Raji (cell line): Measurements from ENCODE around the gene BLM.

Source experiments
- POLR2A ChIP-seq: IDR thresholded peaks from 2 replicates; pipeline ENCODE4 v1.6.1; 2011; ENCODE audit warnings: low read depth, low read length, control low read depth; ENCODE audit not compliant: insufficient read depth

Gene BLM

DNA sequence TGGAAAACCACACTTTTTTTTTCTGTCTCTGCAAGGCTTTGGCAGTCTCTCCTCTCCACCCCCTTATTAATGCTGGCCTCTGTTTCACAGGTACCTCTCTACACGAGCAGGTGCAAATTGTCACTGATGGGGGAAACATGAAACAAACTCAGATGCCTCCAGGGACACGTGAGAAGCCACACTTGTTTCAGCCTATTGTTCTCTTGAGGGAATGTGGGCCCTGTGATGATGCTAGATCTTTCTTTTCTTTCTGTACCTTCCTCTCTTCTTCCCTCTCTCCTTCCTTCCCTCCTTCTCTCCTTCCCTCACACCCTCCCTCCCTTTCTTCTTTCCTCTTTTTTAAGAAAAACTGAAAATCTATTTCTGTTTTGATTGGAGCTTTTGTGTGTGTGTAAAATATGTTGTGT, 5.7 kb upstream of the BLM start:
- TF ChIP-seq POLR2A: no peak

- TF ChIP-seq POLR2A: no peak
These were observed 5.3 kb upstream of the BLM start for GRCh38 chr15:90711842-90712241.

DNA sequence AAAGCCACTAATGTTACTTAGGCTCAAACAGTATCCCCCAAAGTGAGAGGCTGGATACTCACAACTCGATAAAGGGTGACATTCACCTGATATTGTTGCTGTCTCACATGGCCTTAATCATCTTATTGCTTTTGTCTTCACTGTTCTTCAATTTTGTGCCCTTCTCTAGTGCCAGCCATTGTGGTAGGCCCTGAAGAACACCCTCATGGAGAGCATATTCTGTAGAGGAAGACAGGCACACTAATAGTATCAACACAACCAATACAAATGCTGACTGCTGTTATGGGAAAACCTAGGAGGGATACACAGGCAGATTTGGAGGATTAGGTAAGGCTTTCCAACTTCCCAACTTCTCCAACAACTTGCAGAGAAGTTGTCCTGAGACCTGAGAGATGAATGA, 4.1 kb upstream of the BLM start:
- TF ChIP-seq POLR2A: no peak

- no peak for TF ChIP-seq POLR2A
These were observed 700 bp upstream of the BLM start for GRCh38 chr15:90716317-90716975.

DNA sequence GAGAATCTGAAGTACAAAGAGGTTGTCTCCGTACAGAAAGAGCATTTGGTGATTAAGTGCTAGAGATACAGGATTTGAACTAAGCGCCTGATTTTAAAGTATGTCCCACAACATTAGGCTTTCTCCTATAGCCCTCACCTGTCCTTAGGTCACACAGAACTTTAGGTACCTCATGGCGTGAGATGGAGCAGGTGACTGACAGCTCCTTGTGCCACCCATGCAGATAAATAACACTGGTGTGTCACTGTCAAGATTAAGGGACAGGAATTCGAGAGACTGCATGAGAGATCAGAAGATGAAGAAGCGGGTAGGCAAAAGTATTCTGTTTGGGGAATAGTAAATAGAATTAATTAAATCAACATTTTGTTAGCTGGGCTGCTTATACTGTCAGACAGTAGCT, 1.1 kb downstream of the BLM start:
- TF ChIP-seq POLR2A: no peak

- no peak for TF ChIP-seq POLR2A
These were observed 3.0 kb downstream of the BLM start for GRCh38 chr15:90720131-90720530.

GRCh38 chr15:90729261-90729660, 12.1 kb downstream of the BLM start:
- no peak for TF ChIP-seq POLR2A

- no peak for TF ChIP-seq POLR2A
These were observed 13.1 kb downstream of the BLM start for GRCh38 chr15:90730290-90730689.

DNA sequence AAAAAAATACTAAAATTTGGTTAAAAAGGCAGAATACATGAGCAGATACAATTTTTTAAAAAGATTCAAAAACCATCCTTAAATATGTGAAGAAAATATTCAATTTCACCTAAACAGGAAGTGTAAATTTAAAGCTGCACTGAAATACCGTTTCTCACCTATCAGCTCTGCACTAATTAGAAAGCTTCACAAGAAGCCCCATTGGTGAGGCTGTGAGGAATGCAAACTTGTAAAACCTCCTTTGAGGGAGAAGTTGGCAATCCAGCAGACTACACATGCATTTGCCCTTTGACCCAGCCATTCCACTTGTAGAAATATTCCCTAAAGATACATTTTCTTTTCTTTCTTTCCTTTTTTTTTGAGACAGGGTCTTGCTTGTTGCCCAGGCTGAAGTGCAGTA, 18.8 kb downstream of the BLM start:
- TF ChIP-seq POLR2A: no peak

DNA sequence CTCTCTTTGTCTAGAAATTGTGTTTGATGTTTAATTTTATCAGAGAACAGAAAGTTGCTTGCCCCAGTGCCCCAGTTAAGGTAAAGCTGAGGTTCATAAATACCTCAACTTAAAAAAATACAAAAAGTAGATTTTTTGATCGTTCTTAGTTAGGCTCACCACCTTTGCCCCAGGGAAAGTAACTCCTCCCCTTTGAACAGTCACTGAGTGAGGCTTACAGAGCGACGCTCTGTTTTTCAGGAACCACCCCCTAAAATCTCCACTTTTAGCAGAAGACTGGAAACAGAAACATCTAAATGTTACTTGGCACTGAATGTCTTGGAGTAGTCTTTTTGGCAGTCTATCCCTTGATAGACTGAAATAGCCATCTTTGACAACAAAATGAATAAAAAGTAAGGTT, 24.9 kb downstream of the BLM start:
- TF ChIP-seq POLR2A: no peak

- TF ChIP-seq POLR2A: no peak
These were observed 26.3 kb downstream of the BLM start for GRCh38 chr15:90743407-90743806.

DNA sequence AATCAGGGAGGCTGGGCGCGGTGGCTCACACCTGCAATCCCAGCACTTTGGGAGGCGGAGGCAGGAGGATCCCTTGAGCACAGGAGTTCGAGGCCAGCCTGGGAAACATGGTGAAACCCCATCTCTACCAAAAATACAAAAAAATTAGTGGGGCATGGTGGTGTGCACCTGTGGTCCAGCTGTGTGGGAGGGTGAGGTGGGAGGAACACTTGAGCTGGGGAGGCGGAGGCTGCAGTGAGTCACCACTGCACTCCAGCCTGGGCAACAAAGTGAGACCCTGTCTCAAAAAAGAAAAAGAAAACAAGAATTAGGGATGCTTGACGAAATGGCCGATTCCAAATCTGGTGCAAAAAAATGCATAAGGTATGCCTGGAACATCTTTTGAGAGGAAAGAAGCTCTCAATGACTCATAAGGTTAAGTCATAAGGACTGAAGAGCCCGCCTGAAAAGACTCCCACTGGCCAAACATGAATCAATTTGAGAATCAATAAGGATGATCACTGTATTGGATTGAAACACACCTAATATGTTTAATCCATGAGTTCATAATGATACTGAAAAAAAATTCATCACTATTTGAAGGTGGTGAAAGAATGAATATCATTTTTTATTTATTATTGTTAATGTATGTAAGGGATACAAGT, 27.7 kb downstream of the BLM start:
- TF ChIP-seq POLR2A: no peak

GRCh38 chr15:90749754-90750153, 32.6 kb downstream of the BLM start:
- no peak for TF ChIP-seq POLR2A

- no peak for TF ChIP-seq POLR2A
These were observed 33.0 kb downstream of the BLM start for GRCh38 chr15:90750186-90750585.

DNA sequence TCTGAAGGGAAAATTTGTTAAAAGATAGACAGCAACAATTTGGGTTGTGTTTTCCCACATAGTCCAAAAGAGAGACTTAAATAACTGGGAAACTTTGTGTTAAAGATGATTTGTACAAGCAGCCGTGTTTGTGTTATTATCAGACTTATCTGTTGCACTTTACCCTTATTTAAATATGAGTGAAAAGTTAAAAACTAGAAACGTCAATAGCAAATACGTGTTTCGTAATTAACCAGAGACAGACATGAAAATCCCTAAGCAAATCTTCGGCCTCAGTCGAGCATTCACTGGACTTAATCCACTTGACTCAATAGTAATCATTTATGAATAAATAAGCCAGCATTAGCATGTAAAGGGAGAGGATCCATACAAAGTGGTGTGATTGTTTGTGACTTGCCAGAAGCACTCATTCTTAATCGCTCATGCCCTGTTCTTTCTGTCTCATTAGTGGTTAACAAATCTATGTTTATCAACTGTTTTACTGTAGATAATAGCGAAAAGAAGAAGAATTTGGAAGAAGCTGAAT, 34.2 kb downstream of the BLM start:
- TF ChIP-seq POLR2A: no peak

- TF ChIP-seq POLR2A: no peak
These were observed 39.8 kb downstream of the BLM start for GRCh38 chr15:90756916-90757315.

DNA sequence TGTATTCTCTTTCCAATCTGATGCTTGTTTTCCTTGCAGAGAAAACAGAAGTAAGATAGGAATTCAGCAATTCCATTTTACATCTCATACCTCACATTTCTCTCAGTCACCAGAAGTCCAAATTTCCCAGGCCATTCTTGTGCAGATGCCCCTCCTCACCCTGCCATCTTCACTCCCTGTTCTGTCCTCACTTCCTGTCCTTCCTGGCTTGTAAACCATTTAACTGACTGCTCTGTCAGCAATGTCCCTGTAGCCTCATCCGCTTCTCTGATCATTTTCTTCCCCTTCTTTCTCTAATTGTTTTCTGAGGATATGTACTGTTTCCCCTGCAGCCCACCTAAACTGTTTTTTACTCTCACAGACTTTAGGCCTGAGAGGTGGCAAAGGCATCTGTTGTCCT, 40.3 kb downstream of the BLM start:
- TF ChIP-seq POLR2A: no peak

- no peak for TF ChIP-seq POLR2A
These were observed 43.6 kb downstream of the BLM start for GRCh38 chr15:90760661-90761232.
